Hepatocyte (in vitro differentiated cells): ENCODE results near the gene TBC1D25.

Source experiments
- EZH2 ChIP-seq: fragments of 200-600 bp; sonication (generic); IDR thresholded peaks from 2 replicates; pipeline ENCODE4 v1.6.1; 2016; ENCODE audit warnings: antibody characterized with exemption, mild to moderate bottlenecking, borderline replicate concordance
- EZH2phosphoT487 ChIP-seq: fragments of 200-600 bp; sonication (generic); IDR thresholded peaks from one replicate; pipeline ENCODE4 v1.6.1; 2018; ENCODE audit warnings: antibody characterized with exemption, mild to moderate bottlenecking, low read depth, moderate library complexity; ENCODE audit not compliant: unreplicated experiment, severe bottlenecking
- TF ChIP-seq, protein P1 (sequence below): fragments of 200-600 bp; sonication (generic); IDR thresholded peaks from 2 replicates; pipeline ENCODE4 v1.5.1; 2016; ENCODE audit warnings: antibody characterized with exemption, mild to moderate bottlenecking; ENCODE audit not compliant: poor library complexity

DNA sequence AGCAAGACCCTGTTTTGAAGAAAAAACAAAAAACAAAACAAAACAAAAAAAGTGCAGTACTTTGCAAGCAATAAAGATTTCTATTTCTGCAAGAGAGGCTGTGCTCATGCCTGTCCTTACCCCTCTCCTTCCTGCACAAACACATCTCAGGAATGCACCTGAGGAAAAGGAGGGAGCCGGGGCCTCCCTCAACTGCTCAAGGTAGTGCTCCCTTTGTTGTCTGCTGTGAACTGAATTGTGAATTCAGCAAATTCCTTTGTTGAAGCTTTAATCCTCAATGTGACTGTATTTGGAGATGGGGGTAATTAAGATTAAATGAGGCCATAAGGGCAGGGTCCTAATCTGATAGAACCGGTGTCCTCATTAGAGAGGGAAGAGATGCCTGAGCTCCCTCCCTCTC is 49.6 kb upstream of the TBC1D25 start:
- TF ChIP-seq, protein P1, sequence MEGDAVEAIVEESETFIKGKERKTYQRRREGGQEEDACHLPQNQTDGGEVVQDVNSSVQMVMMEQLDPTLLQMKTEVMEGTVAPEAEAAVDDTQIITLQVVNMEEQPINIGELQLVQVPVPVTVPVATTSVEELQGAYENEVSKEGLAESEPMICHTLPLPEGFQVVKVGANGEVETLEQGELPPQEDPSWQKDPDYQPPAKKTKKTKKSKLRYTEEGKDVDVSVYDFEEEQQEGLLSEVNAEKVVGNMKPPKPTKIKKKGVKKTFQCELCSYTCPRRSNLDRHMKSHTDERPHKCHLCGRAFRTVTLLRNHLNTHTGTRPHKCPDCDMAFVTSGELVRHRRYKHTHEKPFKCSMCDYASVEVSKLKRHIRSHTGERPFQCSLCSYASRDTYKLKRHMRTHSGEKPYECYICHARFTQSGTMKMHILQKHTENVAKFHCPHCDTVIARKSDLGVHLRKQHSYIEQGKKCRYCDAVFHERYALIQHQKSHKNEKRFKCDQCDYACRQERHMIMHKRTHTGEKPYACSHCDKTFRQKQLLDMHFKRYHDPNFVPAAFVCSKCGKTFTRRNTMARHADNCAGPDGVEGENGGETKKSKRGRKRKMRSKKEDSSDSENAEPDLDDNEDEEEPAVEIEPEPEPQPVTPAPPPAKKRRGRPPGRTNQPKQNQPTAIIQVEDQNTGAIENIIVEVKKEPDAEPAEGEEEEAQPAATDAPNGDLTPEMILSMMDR = no peak
- no peak for TF ChIP-seq EZH2phosphoT487
- no peak for TF ChIP-seq EZH2
